ENCODE data around the gene C5orf22.
"Not testable (repeated sequence)": the region's sequence is repeated elsewhere in the genome, so short reads cannot be mapped to it uniquely, and the experiment has no call there.

The C5orf22 gene

GRCh38 chr5:31549114-31549513 lies 17.0 kb downstream of the C5orf22 start:
- H3K4me3 ChIP-seq, H3K27ac ChIP-seq: not testable (repeated sequence)

- no peak overlapping the region for H3K4me3 ChIP-seq
- H3K27ac ChIP-seq, result no peak overlapping the region
These were observed 19.8 kb downstream of the C5orf22 start for GRCh38 chr5:31551878-31552277.

- no peak overlapping the region for H3K27ac ChIP-seq
These were observed 21.8 kb downstream of the C5orf22 start for GRCh38 chr5:31553863-31554262.

GRCh38 chr5:31554552-31554951 lies 22.5 kb downstream of the C5orf22 start:
- H3K4me3 ChIP-seq, result no peak overlapping the region
- H3K27ac ChIP-seq, result no peak overlapping the region

More at GRCh38 chr5:31553863-31554262, 21.8 kb downstream of the C5orf22 start:
- H3K4me3 ChIP-seq, result no peak overlapping the region

- no peak overlapping the region for H3K4me3 ChIP-seq
- no peak overlapping the region for H3K27ac ChIP-seq
These were observed 24.4 kb downstream of the C5orf22 start for GRCh38 chr5:31556461-31556860.

GRCh38 chr5:31559942-31560341 lies 27.8 kb downstream of the C5orf22 start:
- H3K4me3 ChIP-seq, result no peak overlapping the region
- no peak overlapping the region for H3K27ac ChIP-seq

GRCh38 chr5:31561946-31562345 lies 29.8 kb downstream of the C5orf22 start:
- H3K4me3 ChIP-seq, result no peak overlapping the region
- no peak overlapping the region for H3K27ac ChIP-seq

GRCh38 chr5:31563216-31563615 lies 31.1 kb downstream of the C5orf22 start:
- Histone ChIP-seq H3K4me3 (no peak overlapping the region), H3K27ac (no peak overlapping the region)

GRCh38 chr5:31566362-31566761 lies 34.3 kb downstream of the C5orf22 start:
- H3K27ac ChIP-seq, H3K4me3 ChIP-seq: not testable (repeated sequence)

GRCh38 chr5:31568302-31568835 lies 36.3 kb downstream of the C5orf22 start:
- no peak overlapping the region for H3K27ac ChIP-seq
- H3K4me3 ChIP-seq, result no peak overlapping the region

GRCh38 chr5:31569068-31569467 lies 37.0 kb downstream of the C5orf22 start:
- H3K27ac ChIP-seq, result no peak overlapping the region

GRCh38 chr5:31573494-31574142 lies 41.5 kb downstream of the C5orf22 start:
- no peak overlapping the region for H3K27ac ChIP-seq
- H3K4me3 ChIP-seq, result no peak overlapping the region

More at GRCh38 chr5:31569068-31569467, 37.0 kb downstream of the C5orf22 start:
- H3K4me3 ChIP-seq, result no peak overlapping the region

GRCh38 chr5:31574772-31575171 lies 42.7 kb downstream of the C5orf22 start:
- no peak overlapping the region for H3K4me3 ChIP-seq
- no peak overlapping the region for H3K27ac ChIP-seq

GRCh38 chr5:31577438-31577837 lies 45.3 kb downstream of the C5orf22 start:
- Histone ChIP-seq H3K27ac (no peak overlapping the region), H3K4me3 (no peak overlapping the region)

- H3K27ac ChIP-seq, result no peak overlapping the region
- H3K4me3 ChIP-seq, result no peak overlapping the region
These were observed 47.5 kb downstream of the C5orf22 start for GRCh38 chr5:31579558-31579957.

GRCh38 chr5:31581498-31582099 lies 49.5 kb downstream of the C5orf22 start:
- Histone ChIP-seq H3K27ac (no peak overlapping the region), H3K4me3 (no peak overlapping the region)

GRCh38 chr5:31583129-31583528 lies 51.0 kb downstream of the C5orf22 start:
- Histone ChIP-seq H3K4me3 (no peak overlapping the region), H3K27ac (no peak overlapping the region)

- no peak overlapping the region for H3K27ac ChIP-seq
- H3K4me3 ChIP-seq, result no peak overlapping the region
These were observed 53.2 kb downstream of the C5orf22 start for GRCh38 chr5:31585166-31585894.

- Histone ChIP-seq H3K4me3 (no peak overlapping the region), H3K27ac (no peak overlapping the region)
These were observed 53.8 kb downstream of the C5orf22 start for GRCh38 chr5:31585895-31586270.

- Histone ChIP-seq H3K27ac (no peak overlapping the region), H3K4me3 (no peak overlapping the region)
These were observed 55.4 kb downstream of the C5orf22 start for GRCh38 chr5:31587546-31587945.

GRCh38 chr5:31593665-31594064 lies 61.6 kb downstream of the C5orf22 start:
- no peak overlapping the region for H3K27ac ChIP-seq
- H3K4me3 ChIP-seq, result no peak overlapping the region

Data from skin epidermis (tissue), 12 donors.